GM21737 (cell line): Measurements from ENCODE around the gene LCE1A.

Source experiments
- ATAC-seq: cut with Tn5 transposase; IDR thresholded peaks from one replicate; pipeline ENCODE4 v1.9.1; 2021; ENCODE audit warnings: mild to moderate bottlenecking, moderate library complexity; ENCODE audit not compliant: unreplicated experiment

LCE1A gene

GRCh38 chr1:152827173-152827572, at the start of gene LCE1A:
TSS of gene LCE1A (plus strand) at chr1:152827473. CDS start at chr1:152827473, 0 bp downstream.
- no peak for ATAC-seq

DNA sequence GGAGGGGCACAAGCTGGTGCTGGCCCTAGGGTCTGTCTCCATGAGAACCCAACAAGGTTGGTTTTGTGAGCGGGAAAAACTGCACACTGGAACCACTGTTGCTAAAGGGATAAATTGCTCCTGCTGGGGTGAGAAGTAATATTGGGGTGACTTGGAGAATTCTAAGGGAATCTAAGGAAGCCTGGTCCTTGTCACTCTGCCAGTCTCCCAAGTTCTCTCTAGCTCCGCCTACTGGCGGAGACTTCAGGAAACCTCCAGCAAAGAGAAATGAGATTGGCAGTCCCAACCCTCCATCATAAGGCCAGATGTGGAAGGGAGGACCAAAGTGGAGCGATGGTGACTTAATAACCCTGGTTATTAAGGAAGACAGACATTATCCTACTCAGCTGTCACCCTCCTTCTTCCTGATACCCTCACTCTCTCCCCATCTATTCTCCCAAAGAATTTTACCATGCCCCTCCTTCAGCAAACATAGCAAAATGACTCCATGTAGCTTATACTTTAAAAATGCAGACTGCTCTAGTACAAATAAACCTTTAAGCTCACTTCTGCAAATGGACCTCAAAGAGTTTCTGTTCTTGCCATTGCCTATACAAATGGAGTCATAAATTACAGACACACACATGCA, 49.6 kb upstream of the LCE1A start:
- ATAC-seq, result no peak

DNA sequence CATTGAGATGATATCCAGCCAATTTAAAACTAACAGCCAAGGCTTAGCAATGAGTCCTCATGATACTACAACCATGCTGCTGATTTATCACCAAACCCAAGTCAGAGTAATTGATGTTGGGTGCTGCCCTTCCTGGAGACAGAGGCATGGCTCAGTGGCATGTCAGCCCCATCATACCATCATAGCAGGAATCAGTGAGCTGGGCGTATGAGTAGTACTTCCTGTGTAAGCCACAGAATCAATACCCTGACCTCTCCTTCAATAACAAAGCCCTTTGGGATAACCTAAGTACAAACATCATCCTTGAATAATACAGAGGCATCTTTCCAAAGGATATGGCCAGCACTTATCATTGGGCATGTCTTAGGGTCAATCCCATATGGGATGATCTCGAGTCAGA, 44.2 kb upstream of the LCE1A start:
- ATAC-seq, result no peak

DNA sequence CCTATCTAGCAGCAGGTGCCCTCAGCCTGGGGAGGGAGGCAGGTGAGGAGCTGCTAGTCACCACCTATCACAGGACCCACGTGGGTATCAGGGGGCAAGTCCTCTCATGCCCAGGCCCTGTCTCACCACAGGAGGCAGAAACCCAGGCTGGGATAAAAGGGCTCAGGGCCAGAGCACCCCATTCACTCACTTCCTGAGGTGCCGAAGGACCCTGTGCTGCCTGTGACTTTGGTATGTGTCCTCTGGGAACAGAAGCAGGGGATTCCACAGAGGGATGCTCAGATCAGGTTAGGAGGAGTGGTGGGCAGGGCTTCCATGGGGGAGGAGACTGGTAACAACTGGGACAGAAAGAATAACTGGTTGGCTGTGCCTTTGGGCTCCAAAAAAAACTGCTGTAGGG, 41.2 kb upstream of the LCE1A start, which contains the start of gene LCE1E:
LCE1E (plus strand) TSS at position 181 of the 400 bp plus-strand sequence. CDS start 1,043 bp downstream, outside the sequence.
- ATAC-seq, result no peak

DNA sequence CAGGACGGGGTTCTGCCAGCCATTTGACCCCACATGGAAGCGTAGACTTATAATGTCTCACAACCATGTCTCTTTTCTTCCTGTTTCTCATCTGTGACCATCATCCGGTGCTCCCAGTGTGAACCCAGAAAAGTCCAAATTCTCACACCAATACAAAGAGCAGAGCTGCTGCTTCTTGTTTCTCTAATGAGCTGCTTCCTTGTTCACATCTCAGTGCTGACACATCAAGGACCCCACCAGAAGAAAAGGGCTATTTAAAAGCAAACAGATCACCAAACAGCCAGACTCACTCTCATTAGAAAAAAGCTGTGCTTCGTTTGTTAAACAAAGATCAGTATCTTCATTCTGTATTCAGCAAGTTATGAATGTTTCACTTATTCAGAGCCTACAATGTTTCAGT, 31.6 kb upstream of the LCE1A start:
- no peak for ATAC-seq

DNA sequence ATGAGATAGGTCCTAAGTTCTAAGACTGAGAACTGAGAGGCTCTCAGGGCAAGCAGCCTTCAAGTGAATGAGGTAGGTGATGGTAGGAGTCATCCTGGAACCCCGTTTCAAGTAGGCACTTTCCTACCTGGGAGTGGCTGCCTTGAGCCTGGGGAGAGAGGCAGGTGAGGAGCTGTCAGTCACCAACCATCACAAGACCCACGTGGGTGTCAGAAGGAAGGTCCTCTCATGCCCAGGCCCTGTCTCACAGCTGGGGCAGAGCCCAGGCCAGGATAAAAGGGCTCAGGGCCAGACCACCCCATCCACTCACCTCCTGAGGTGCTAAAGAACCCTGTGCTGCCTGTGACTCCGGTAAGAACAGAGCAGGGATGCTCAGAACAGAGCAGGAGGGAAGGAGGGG, 30.9 kb upstream of the LCE1A start, which contains the start of gene LCE1D:
LCE1D (plus strand) TSS at position 301 of the 400 bp plus-strand sequence. CDS start 1,074 bp downstream, outside the sequence.
- no peak for ATAC-seq

GRCh38 chr1:152801333-152801732, 25.9 kb upstream of the LCE1A start:
- ATAC-seq, result no peak

GRCh38 chr1:152806576-152806975, 20.7 kb upstream of the LCE1A start, which contains the start of gene LCE1C:
TSS of gene LCE1C (minus strand) at chr1:152806651. CDS start at chr1:152805478, 1,173 bp downstream.
- no peak for ATAC-seq

DNA sequence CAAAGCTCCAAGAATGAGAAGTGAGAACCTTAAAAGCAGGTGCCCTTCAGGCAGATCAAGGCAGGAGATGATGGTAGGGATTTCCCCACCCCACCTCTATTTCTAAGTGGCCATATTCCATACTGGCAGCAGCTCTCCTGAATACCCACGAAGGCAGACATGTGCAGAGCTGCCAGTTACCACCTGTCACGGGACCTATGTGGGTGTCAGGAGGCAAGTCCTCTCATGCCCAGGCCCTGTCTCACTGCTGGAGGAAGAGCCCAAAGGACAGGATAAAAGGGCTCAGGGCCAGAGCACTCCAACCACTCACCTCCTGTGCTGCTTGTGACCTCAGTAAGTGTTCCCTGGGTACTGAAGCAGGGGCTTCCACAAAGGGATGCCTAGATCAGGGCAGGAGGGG, 16.2 kb upstream of the LCE1A start:
- ATAC-seq, result no peak

- ATAC-seq, result no peak
Measured at GRCh38 chr1:152811671-152812070, 15.6 kb upstream of the LCE1A start, which contains the start of gene LCE1B. TSS of gene LCE1B (plus strand) at chr1:152811971. CDS start at chr1:152812447, 476 bp downstream.

DNA sequence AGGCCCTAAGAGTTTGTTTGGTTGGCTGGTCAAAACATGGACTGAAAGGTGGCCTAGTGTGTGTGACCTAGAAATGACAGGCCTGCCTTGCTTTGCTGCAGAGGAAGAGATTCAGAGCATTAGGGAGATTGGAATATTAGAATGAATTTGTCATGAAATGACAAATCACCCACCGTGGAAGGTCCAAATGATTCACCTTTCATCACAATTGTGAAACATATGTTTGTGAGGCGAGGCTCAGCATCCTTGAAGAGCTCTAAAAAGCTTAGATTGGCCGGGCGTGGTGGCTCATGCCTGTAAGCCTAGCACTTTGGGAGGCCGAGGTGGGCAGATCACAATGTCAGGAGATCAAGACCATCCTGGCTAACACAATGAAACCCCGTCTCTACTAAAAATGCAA, 10.0 kb upstream of the LCE1A start:
- ATAC-seq, result no peak

DNA sequence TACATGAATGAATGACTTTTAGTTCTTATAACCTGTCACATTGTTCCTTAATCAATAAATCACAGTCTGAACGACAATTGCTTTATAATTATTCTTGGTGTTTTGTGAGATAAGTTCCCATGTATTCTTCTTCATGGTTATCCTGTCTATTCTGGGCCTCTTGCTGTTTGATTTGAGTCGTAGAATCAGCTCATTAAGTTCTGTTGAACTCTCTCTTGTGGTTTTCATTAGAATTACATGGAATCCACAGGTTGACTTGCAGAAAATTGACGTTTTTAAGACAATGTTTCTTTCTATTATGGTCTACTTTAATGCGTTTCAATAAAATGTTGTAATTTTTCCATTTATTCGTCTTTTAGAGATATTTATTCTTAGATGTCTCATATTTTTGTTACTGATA, 4.0 kb upstream of the LCE1A start:
- no peak for ATAC-seq

- ATAC-seq, result no peak
Measured at GRCh38 chr1:152824964-152825363, 2.3 kb upstream of the LCE1A start.

GRCh38 chr1:152836870-152837269, 9.6 kb downstream of the LCE1A start:
- no peak for ATAC-seq

- no peak for ATAC-seq
Measured at GRCh38 chr1:152842556-152842955, 15.3 kb downstream of the LCE1A start, which contains the start of gene LCE6A. TSS of gene LCE6A (plus strand) at chr1:152842856. CDS start at chr1:152843521, 665 bp downstream.

DNA sequence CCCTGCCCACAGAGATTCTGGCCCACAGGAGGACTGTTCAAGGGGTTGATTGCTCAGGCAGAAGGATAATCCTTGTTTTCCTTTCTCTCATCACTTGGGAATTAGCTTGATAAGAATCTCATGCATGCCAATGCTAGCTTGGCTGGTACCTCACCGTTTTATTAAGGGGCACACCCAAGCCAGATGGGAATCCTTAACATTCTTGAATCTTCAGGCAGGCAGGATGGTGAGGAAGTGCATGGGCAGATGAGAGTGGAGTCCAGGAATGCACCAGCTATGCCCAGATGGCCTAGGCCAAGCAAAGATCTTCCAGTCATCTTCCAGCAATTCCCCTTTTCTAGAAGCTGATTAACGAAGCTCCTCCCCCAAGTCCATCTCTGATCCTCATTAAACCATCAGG, 28.4 kb downstream of the LCE1A start:
- no peak for ATAC-seq

- ATAC-seq, result no peak
Measured at GRCh38 chr1:152858062-152858461, 30.8 kb downstream of the LCE1A start.

GRCh38 chr1:152859696-152860095, 32.4 kb downstream of the LCE1A start, which contains the start of gene LCE7A:
TSS of gene LCE7A (plus strand) at chr1:152859996. CDS start at chr1:152860698, 702 bp downstream.
- no peak for ATAC-seq

DNA sequence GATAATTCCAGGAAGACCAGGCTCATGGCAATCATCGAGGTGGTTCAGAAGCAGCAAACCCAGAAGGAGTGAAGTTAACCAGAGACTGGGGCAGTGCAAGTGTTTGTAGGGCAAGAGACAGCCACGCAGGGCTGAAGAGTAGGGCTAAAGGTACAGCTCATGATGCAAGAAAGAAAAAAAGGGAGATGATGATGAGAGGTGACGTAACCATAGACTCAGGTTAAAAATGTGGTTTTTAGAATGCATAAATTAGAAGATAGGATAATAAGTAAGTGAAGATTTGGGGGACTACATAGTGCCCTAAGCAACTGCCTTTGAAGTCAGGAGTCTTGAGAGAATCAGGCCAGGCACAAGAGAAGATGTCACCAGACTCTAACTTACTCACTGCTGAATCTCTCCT, 32.9 kb downstream of the LCE1A start:
- ATAC-seq, result no peak

DNA sequence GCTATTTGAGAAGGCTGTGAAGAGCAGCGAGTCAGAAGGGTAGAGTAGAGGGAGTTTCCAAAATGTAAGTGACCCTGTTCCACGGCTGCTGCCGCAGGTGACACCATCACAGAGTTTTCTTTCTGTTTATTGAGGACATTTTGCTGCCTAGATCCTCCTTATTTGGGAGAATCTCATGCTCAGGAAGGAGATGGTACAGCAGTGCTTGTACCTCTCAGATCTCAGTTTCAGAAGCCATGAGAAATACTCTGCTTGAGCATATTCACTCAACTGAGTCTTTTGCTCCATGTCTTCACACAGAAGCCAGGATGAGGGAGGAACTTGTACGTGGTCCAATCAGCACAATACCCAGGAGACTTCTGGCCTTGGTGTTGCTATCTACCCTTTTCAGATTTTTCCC, 34.1 kb downstream of the LCE1A start:
- no peak for ATAC-seq

GRCh38 chr1:152864443-152864842, 37.2 kb downstream of the LCE1A start:
- ATAC-seq, result no peak

DNA sequence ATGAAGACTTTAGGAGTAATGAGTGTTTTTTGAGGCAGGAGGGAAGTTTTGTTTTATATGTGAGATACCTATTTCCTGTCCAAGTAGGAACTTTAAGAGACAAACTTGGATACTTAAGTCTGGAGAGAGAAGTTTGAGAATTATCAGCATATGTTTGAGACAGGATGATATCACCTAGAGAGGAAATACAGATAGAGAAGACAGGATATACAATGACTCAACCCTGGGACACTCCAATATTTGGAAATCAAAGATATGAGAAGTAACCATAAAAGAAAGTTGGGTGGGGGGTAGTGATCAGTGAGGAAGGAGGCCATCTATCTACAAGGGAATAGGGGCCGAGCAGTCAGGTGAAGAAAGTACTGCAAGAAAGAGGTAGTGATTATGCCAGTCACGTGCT, 39.0 kb downstream of the LCE1A start:
- no peak for ATAC-seq
